Measurements from ENCODE around the gene BMP10.

- TF ChIP-seq, protein P1, sequence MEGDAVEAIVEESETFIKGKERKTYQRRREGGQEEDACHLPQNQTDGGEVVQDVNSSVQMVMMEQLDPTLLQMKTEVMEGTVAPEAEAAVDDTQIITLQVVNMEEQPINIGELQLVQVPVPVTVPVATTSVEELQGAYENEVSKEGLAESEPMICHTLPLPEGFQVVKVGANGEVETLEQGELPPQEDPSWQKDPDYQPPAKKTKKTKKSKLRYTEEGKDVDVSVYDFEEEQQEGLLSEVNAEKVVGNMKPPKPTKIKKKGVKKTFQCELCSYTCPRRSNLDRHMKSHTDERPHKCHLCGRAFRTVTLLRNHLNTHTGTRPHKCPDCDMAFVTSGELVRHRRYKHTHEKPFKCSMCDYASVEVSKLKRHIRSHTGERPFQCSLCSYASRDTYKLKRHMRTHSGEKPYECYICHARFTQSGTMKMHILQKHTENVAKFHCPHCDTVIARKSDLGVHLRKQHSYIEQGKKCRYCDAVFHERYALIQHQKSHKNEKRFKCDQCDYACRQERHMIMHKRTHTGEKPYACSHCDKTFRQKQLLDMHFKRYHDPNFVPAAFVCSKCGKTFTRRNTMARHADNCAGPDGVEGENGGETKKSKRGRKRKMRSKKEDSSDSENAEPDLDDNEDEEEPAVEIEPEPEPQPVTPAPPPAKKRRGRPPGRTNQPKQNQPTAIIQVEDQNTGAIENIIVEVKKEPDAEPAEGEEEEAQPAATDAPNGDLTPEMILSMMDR (IDR thresholded peaks at IDR 0.05): peak in 2 of 3 experiments; percentile 10 to 23
- TF ChIP-seq POLR2A (IDR thresholded peaks at IDR 0.05; ENCODE audit: low read depth): no peak
- TF ChIP-seq POLR2AphosphoS5 (IDR thresholded peaks at IDR 0.05): peak; percentile 73 to 88
Measured at GRCh38 chr2:68828887-68829708, 42.1 kb downstream of the BMP10 start.

All from esophagus muscularis mucosa (tissue), 3 donors.